Measurements from ENCODE around the gene CAPN2. TPM values are rescaled to one million over a fixed set of nuclear protein-coding genes. Genes with fewer than 3 reads are reported as not detected.

The CAPN2 gene
- total RNA-seq, 4 donors from 2014 or later, result 33.6 to 87.6 (median 44.0) TPM

DNA sequence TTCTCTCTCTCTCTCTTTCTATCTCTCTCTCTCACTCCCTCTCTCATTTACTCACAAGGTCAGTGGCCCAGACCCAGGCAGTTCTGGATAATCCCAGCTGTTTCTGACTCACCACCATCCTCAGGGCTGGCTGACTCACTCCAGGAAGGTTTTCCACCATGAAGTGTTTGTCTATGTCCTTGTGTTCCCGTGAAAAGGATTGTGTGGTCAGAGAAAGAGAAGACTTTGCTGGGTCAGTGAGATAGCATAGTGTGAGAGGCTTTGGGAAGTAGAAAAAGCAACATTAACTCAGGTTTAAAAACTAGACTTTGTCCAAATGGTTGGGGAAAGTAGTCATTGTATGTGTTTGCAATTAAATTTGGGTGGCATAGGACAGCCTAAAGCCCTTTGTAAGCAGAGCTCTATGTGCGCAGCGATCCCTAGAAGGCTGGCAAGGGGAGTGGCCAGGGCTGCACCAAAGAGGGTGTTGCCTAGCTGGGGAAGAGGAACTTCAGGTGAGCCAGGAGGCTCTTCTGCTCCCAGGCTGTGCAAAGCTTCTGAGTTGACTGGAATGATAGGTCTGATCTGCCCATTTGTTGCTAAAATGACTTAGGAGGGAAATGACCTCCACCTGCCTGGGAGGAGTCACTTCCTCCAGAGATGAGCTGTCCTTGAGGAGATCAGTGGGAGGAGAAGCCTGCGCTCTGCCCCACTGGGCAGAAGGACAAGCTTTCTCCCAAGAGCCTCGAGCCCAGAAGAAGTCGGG lies 4.9 kb upstream of the CAPN2 start:
- peak; percentile 84 to 87 for DNase-seq (ENCODE audit: low spot score in 2 of 2)
- Histone ChIP-seq H3K36me3 (no peaks in the 10 kb centered on the region), H3K9me3 (no peaks in the 10 kb centered on the region), H3K4me1 (peaks cover 44% of the 10 kb centered on the region), H3K27ac (peak overlapping the region; percentile 95), H3K27me3 (no peaks in the 10 kb centered on the region), H3K4me3 (peak overlapping the region; percentile 0)
- TF ChIP-seq CTCF (IDR thresholded peaks at IDR 0.05) (no peak), POLR2AphosphoS5 (IDR thresholded peaks at IDR 0.05) (peak in 2 of 3 donors; percentile 58 to 67)
- WGBS, result 16% methylated on average over 6 of the region's 6 CpGs

DNA sequence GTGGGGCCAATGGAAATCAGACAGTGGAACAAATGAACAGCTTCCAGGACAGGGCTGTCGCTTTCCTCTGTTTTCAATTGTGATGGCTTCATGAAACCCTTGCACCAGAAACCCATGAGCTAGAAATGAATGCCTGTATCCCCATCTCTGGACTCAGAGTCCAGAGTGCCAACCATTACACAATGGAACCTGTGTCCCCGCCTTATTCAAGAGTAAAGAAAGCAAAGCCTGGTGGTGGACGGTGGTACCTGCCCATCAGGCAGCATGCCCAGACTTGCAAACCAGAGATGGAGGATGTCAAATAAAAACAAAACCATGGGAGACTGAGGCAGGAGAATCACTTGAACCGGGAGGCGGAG lies 4.4 kb upstream of the CAPN2 start:
- DNase-seq (ENCODE audit: low spot score in 2 of 2), result no peak
- Histone ChIP-seq H3K27me3 (no peaks in the 10 kb centered on the region), H3K36me3 (no peaks in the 10 kb centered on the region), H3K9me3 (no peaks in the 10 kb centered on the region), H3K4me3 (peak overlapping the region; percentile 0), H3K4me1 (peaks cover 44% of the 10 kb centered on the region), H3K27ac (peak overlapping the region; percentile 95)
- 51% methylated on average over 5 of the region's 5 CpGs for WGBS
- TF ChIP-seq POLR2AphosphoS5 (IDR thresholded peaks at IDR 0.05) (no peak), CTCF (IDR thresholded peaks at IDR 0.05) (no peak), EP300 (IDR thresholded peaks at IDR 0.05) (no peak), POLR2A (IDR thresholded peaks at IDR 0.05) (no peak)

DNA sequence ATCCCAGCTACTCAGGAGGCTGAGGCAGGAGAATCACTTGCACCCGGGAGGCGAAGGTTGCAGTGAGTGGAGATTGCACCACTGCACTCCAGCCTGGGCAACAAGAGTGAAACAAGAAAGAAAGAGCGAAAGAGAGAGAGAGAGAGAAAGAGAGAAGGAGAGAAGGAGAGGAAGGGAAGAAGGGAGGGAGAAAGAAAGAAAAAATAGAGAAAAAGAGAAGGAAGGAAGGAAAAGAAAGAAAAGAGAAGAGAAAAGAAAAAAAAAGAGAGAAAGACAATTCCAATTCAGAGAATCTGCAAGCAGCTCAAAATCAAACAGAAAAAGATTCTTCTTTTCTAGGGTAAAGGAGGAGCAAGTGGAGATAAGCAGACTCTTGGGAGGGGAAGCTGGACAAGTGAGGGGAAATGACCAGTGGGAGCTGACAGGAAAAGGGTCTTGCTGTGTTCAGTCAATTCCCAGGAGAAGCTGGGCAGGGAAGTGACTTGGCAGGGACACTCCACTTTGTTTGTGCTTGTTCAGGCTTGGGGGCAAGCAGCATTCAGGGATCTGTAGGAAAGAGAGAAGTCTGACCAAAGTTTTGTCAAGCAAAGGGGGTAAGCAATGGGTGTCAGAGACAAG lies 3.6 kb upstream of the CAPN2 start:
- peak overlapping the region; percentile 95 for H3K27ac ChIP-seq
- TF ChIP-seq CTCF (IDR thresholded peaks at IDR 0.05) (no peak), EP300 (IDR thresholded peaks at IDR 0.05) (no peak), POLR2A (IDR thresholded peaks at IDR 0.05) (no peak), POLR2AphosphoS5 (IDR thresholded peaks at IDR 0.05) (no peak)
- peaks cover 52% of the 10 kb centered on the region for H3K4me1 ChIP-seq
- H3K9me3 ChIP-seq, result no peaks in the 10 kb centered on the region
- no peak overlapping the region for H3K4me3 ChIP-seq
- H3K36me3 ChIP-seq, result no peaks in the 10 kb centered on the region
- DNase-seq (ENCODE audit: low spot score in 2 of 2), result peak in 1 of 2 donors; percentile 7
- 92% methylated on average over 3 of the region's 3 CpGs for WGBS
- H3K27me3 ChIP-seq, result no peaks in the 10 kb centered on the region

GRCh38 chr1:223709598-223709997 lies 2.7 kb upstream of the CAPN2 start:
- Histone ChIP-seq H3K9me3 (no peaks in the 10 kb centered on the region), H3K4me3 (no peak overlapping the region), H3K27me3 (no peaks in the 10 kb centered on the region), H3K4me1 (peaks cover 60% of the 10 kb centered on the region), H3K36me3 (no peaks in the 10 kb centered on the region), H3K27ac (no peak overlapping the region)
- no peak for DNase-seq (ENCODE audit: low spot score in 2 of 2)
- WGBS, result 78% methylated on average over 3 of the region's 3 CpGs
- TF ChIP-seq POLR2A (IDR thresholded peaks at IDR 0.05), result no peak
- TF ChIP-seq POLR2AphosphoS5 (IDR thresholded peaks at IDR 0.05), result no peak
- no peak for TF ChIP-seq EP300 (IDR thresholded peaks at IDR 0.05)
- no peak for TF ChIP-seq CTCF (IDR thresholded peaks at IDR 0.05)

All from suprapubic skin (tissue), 4 donors.